AG04449 (cell line): Measurements from ENCODE around the gene TTYH1.

Source experiments
- CTCF ChIA-PET: fragments of 350-600 bp; formaldehyde crosslinking; extraction: SDS; loops from one replicate; lab custom pipeline; 2021; ENCODE audit warnings: antibody characterized with exemption; lab: Yijun Ruan, JAX
- POLR2A ChIA-PET: fragments of 400-600, 350-600 bp; formaldehyde crosslinking; extraction: SDS; loops from one replicate; lab custom pipeline; 2020; ENCODE audit warnings: antibody characterized with exemption, inconsistent platforms; lab: Yijun Ruan, JAX
- DNase-seq: peaks from one replicate; pipeline ENCODE4 v3.0.0-alpha.2; 2010; ENCODE audit warnings: low read depth, low spot score
- H3K4me3 ChIP-seq: 2 replicates; pipeline ENCODE4 v1.5.1; 2011; ENCODE audit warnings: low read depth, mild to moderate bottlenecking, control low read depth, low read length
- TF ChIP-seq, protein P1 (sequence below): IDR thresholded peaks from one replicate; pipeline ENCODE4 v1.5.1; 2011; ENCODE audit warnings: mild to moderate bottlenecking, moderate library complexity, low read length, control low read depth, inconsistent platforms; ENCODE audit not compliant: insufficient read depth; ENCODE audit errors: missing control alignments

TTYH1 gene

DNA sequence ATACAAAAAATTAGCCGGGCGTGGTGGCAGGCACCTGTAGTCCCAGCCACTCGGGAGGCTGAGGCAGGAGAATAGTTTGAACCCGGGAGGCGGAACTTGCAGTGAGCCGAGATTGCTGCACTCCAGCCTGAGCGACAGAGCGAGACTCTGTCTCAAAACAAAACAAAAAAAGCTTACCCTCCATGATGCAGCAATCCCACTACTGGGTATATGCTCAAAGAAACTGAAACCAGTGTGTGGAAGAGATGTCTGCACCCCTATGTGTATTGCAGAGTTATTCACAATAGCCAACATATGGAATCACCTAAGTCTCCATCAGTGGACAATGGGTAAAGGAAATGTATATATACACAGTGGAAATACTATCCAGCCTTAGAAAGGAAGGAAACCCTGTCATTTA is 19.6 kb upstream of the TTYH1 start:
- no peak for DNase-seq
- TF ChIP-seq, protein P1, sequence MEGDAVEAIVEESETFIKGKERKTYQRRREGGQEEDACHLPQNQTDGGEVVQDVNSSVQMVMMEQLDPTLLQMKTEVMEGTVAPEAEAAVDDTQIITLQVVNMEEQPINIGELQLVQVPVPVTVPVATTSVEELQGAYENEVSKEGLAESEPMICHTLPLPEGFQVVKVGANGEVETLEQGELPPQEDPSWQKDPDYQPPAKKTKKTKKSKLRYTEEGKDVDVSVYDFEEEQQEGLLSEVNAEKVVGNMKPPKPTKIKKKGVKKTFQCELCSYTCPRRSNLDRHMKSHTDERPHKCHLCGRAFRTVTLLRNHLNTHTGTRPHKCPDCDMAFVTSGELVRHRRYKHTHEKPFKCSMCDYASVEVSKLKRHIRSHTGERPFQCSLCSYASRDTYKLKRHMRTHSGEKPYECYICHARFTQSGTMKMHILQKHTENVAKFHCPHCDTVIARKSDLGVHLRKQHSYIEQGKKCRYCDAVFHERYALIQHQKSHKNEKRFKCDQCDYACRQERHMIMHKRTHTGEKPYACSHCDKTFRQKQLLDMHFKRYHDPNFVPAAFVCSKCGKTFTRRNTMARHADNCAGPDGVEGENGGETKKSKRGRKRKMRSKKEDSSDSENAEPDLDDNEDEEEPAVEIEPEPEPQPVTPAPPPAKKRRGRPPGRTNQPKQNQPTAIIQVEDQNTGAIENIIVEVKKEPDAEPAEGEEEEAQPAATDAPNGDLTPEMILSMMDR = no peak
- CTCF ChIA-PET = no interaction called here
- POLR2A ChIA-PET = no interaction called here
- H3K4me3 ChIP-seq = no peak overlapping the region

DNA sequence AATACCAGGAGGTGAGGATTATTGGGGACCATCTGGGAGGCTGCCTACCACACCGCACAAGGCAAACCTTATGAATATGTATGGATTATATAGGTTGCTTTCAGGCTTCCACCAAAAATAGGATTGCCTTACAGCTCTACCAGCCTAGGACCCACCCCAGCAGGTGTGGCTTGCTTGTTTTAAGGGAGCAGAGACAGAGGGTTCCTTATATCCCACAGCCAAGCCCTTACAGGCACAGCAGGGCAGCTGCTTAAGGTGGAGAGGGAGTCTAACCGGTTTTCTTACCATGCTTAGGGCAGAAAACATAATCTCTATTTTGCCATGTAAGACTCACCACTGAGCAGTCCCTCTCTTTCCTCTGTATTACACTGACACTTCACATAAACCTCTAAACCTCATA is 16.1 kb upstream of the TTYH1 start:
- POLR2A ChIA-PET = no interaction called here
- CTCF ChIA-PET = interaction anchor here (1.1 kb wide), 1 partner anchor 9 kb away, joined by 5 read pairs; no protein-coding TSS in a partner anchor
- TF ChIP-seq, protein P1 = no peak
- no peak for DNase-seq
- no peak overlapping the region for H3K4me3 ChIP-seq

DNA sequence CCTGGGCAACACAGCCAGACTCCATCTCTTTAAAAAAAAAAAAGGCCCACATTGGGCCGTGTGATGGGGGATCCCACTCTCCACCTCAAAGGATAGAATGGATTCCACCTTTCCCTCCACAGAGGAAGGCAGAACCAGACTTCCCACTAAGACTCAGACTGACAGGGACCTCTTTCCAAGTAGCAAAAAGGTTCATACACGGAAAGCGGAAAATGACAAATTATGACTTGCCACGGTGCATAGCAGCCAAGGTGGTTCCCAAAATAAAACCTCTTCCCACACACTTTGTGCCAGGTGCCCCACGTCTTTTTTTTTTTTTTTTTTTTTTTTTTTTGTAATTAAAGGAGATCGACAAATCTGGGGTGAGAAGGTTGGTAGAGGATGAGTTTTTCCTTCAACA is 14.4 kb upstream of the TTYH1 start:
- ChIA-PET POLR2A (no interaction called here), CTCF (interaction anchor here (1.1 kb wide), 1 partner anchor 10 kb away, joined by 4 read pairs; no protein-coding TSS in a partner anchor)
- DNase-seq = no peak
- TF ChIP-seq, protein P1 = no peak
- H3K4me3 ChIP-seq = no peak overlapping the region

DNA sequence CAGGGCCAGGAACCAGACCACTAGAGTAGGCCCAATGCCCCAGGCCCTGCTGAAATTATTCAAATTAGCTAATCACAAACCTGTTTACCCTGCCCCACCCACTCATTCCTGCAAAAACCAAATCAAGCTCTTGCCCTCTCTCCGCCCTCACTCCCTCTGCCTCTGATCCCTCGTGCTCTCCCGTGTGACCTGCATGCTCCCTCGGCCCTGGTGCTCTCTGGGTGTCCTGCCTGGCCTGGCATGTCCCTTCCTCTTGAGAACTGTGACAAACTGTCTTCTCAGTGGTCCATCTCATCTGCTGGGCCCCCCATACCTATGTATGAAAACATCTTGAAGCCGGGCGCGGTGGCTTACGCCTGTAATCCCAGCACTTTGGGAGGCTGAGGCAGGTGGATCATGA is 12.2 kb upstream of the TTYH1 start:
- TF ChIP-seq, protein P1 = no peak
- no peak overlapping the region for H3K4me3 ChIP-seq
- CTCF ChIA-PET = interaction anchor here (1.7 kb wide), 1 partner anchor 12 kb away, joined by 11 read pairs; no protein-coding TSS in a partner anchor
- POLR2A ChIA-PET = no interaction called here
- DNase-seq = no peak

DNA sequence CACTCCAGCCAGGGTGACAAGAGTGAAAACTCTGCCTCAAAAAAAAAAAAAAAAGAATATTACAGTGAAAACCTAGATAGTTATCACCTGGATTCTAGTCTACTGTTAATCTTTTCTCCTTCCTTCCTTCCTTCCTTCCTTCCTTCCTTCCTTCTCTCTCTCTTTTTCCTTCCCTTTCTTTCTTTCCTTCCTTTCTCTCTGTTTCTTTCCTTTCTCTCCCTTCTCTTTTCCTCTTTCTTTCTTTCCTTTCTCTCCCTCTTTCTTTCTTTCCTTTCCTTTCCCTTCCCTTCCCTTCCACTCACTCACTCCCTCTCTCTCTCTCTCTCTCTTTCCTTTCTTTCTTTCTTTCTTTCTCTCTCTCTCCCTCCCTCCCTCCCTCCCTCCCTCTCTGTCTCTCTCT is 9.6 kb upstream of the TTYH1 start:
- H3K4me3 ChIP-seq = no peak overlapping the region
- TF ChIP-seq, protein P1 = no peak
- ChIA-PET POLR2A (no interaction called here), CTCF (interaction anchor here (1.7 kb wide), 1 partner anchor 14 kb away, joined by 8 read pairs; no protein-coding TSS in a partner anchor)
- no peak for DNase-seq

DNA sequence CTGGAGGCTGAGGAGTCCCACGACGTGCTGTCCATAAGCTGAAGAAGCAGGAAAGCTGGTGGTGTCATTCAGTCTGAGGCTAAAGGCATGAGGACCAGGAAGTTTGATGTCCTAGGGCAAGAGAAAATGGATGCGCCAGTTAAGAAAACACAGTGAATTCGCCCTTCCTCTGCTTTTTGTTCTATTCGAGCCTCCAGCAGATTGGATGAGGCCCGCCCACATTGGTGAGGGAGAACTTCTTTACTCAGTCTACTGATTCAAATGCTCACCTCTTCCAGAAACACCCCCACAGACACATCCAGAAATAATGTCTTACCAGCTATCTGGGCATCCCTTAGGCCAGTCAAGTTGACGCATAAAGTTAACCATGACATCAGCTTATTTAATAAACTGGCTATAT is 7.5 kb upstream of the TTYH1 start:
- CTCF ChIA-PET = interaction anchor here (0.8 to 2.5 kb wide), 2 partner anchors 17 to 19 kb away, joined by 3 to 15 read pairs; no protein-coding TSS in a partner anchor
- DNase-seq = no peak
- POLR2A ChIA-PET = no interaction called here
- no peak overlapping the region for H3K4me3 ChIP-seq
- TF ChIP-seq, protein P1 = no peak
